Muscle of leg (tissue), 11 donors: ENCODE measurements around the gene IQSEC3. TPM values are rescaled to one million over a fixed set of nuclear protein-coding genes. Genes with fewer than 3 reads are reported as not detected.

Experiments used
- DNase-seq: peaks from one replicate; pipeline ENCODE4 v3.0.0; 2013
- H3K27ac ChIP-seq: one replicate; pipeline ENCODE4 v1.5.1; 2013; ENCODE audit warnings: mild to moderate bottlenecking, low read length, control low read depth
- H3K27me3 ChIP-seq: one replicate; pipeline ENCODE4 v1.6.1; 2013; ENCODE audit warnings: low read length; ENCODE audit not compliant: control insufficient read depth, insufficient read depth
- H3K36me3 ChIP-seq: one replicate; pipeline ENCODE4 v1.6.1; 2013; ENCODE audit warnings: low read length; ENCODE audit not compliant: control insufficient read depth, insufficient read depth
- H3K4me1 ChIP-seq: one replicate; pipeline ENCODE4 v1.6.1; 2013; ENCODE audit warnings: low read length; ENCODE audit not compliant: control insufficient read depth, insufficient read depth
- H3K4me3 ChIP-seq: one replicate; pipeline ENCODE4 v1.5.1; 2013; ENCODE audit warnings: low read length, control low read depth
- H3K9me3 ChIP-seq: replicated peaks from 2 replicates; pipeline ENCODE4 v1.6.1; 2013; ENCODE audit warnings: low read depth, low read length; ENCODE audit not compliant: control insufficient read depth
- WGBS: methylation state at CpG from one replicate; pipeline ENCODE4 v1.1.5; 2013; ENCODE audit warnings: missing lambda C conversion rate; ENCODE audit not compliant: insufficient coverage; 5-methylcytosine and 5-hydroxymethylcytosine counted together
- polyA plus RNA-seq, 8 donors: library from polyadenylated mRNA; unstranded; fragments of 120-200 nt; gene quantifications; one replicate each; pipeline versions ENCODE4 v1.2.1 to v1.2.3, GENCODE V29; 2013; ENCODE audit warnings: inconsistent platforms in 1 of 8, low replicate concordance in 1 of 8; ENCODE audit not compliant: insufficient read length in 8 of 8, insufficient read depth in 1 of 8
- total RNA-seq: library from RNA; stranded (reverse); fragments of 120-200 nt; gene quantifications from one replicate; pipeline ENCODE4 v1.2.4, GENCODE V29; 2013

The IQSEC3 gene
- total and polyA plus RNA-seq, 9 donors: 1.1 to 4.8 (median 2.9) TPM

- Histone ChIP-seq H3K9me3 (no peaks in the 10 kb centered on the region), H3K27me3 (peaks cover 53% of the 10 kb centered on the region)
Observed at GRCh38 chr12:80681-81190, 14.2 kb downstream of the IQSEC3 start.

GRCh38 chr12:82740-83139 lies 16.2 kb downstream of the IQSEC3 start:
- H3K27ac ChIP-seq: no peak overlapping the region
- no peaks in the 10 kb centered on the region for H3K9me3 ChIP-seq
- H3K4me3 ChIP-seq: no peak overlapping the region
- H3K4me1 ChIP-seq: peaks cover 8% of the 10 kb centered on the region
- no peak for DNase-seq
- peaks cover 37% of the 10 kb centered on the region for H3K27me3 ChIP-seq
- H3K36me3 ChIP-seq: no peaks in the 10 kb centered on the region
- 73% methylated on average over 6 of the region's 7 CpGs for WGBS

More at GRCh38 chr12:80681-81190, 14.2 kb downstream of the IQSEC3 start:
- Histone ChIP-seq H3K27ac (no peak overlapping the region), H3K4me3 (no peak overlapping the region), H3K36me3 (no peaks in the 10 kb centered on the region), H3K4me1 (peaks cover 8% of the 10 kb centered on the region)
- 75% methylated on average over 6 of the region's 6 CpGs for WGBS
- DNase-seq: no peak

GRCh38 chr12:84056-84455 lies 17.5 kb downstream of the IQSEC3 start:
- H3K27ac ChIP-seq: no peak overlapping the region
- 66% methylated on average over 6 of the region's 6 CpGs for WGBS
- no peak overlapping the region for H3K4me3 ChIP-seq
- peaks cover 35% of the 10 kb centered on the region for H3K27me3 ChIP-seq
- peaks cover 8% of the 10 kb centered on the region for H3K4me1 ChIP-seq
- H3K9me3 ChIP-seq: no peaks in the 10 kb centered on the region
- DNase-seq: peak; percentile 57
- no peaks in the 10 kb centered on the region for H3K36me3 ChIP-seq

- Histone ChIP-seq H3K4me1 (peaks cover 8% of the 10 kb centered on the region), H3K27me3 (peaks cover 25% of the 10 kb centered on the region), H3K4me3 (no peak overlapping the region), H3K27ac (no peak overlapping the region), H3K36me3 (no peaks in the 10 kb centered on the region), H3K9me3 (peaks cover 7% of the 10 kb centered on the region)
- WGBS: 63% methylated on average over 9 of the region's 9 CpGs
- DNase-seq: no peak
Observed at GRCh38 chr12:85191-85666, 18.7 kb downstream of the IQSEC3 start.

GRCh38 chr12:87315-87714 lies 20.7 kb downstream of the IQSEC3 start:
- no peak for DNase-seq
- Histone ChIP-seq H3K27ac (no peak overlapping the region), H3K4me1 (peaks cover 8% of the 10 kb centered on the region), H3K9me3 (peaks cover 7% of the 10 kb centered on the region), H3K4me3 (no peak overlapping the region), H3K36me3 (no peaks in the 10 kb centered on the region), H3K27me3 (peaks cover 12% of the 10 kb centered on the region)
- 30% methylated on average over 2 of the region's 2 CpGs for WGBS

- Histone ChIP-seq H3K27ac (no peak overlapping the region), H3K4me3 (no peak overlapping the region), H3K27me3 (peaks cover 10% of the 10 kb centered on the region), H3K9me3 (peaks cover 7% of the 10 kb centered on the region), H3K36me3 (no peaks in the 10 kb centered on the region), H3K4me1 (peaks cover 8% of the 10 kb centered on the region)
- 82% methylated on average over 7 of the region's 9 CpGs for WGBS
- no peak for DNase-seq
Observed at GRCh38 chr12:87856-88255, 21.3 kb downstream of the IQSEC3 start.

GRCh38 chr12:89653-90052 lies 23.1 kb downstream of the IQSEC3 start:
- H3K4me3 ChIP-seq: no peak overlapping the region
- H3K9me3 ChIP-seq: peaks cover 7% of the 10 kb centered on the region
- no peak overlapping the region for H3K27ac ChIP-seq
- WGBS: no CpG with 5 or more reads among the region's 2 CpGs
- H3K4me1 ChIP-seq: no peaks in the 10 kb centered on the region
- DNase-seq: no peak
- peaks cover 11% of the 10 kb centered on the region for H3K27me3 ChIP-seq
- no peaks in the 10 kb centered on the region for H3K36me3 ChIP-seq

GRCh38 chr12:91213-91612 lies 24.6 kb downstream of the IQSEC3 start:
- H3K27me3 ChIP-seq: peaks cover 9% of the 10 kb centered on the region
- no peaks in the 10 kb centered on the region for H3K36me3 ChIP-seq
- H3K9me3 ChIP-seq: peaks cover 7% of the 10 kb centered on the region
- 58% methylated on average over 7 of the region's 7 CpGs for WGBS
- DNase-seq: peak; percentile 17
- H3K27ac ChIP-seq: no peak overlapping the region
- no peaks in the 10 kb centered on the region for H3K4me1 ChIP-seq
- no peak overlapping the region for H3K4me3 ChIP-seq

GRCh38 chr12:93266-94005 lies 26.9 kb downstream of the IQSEC3 start:
- no peaks in the 10 kb centered on the region for H3K4me1 ChIP-seq
- H3K36me3 ChIP-seq: no peaks in the 10 kb centered on the region
- peaks cover 7% of the 10 kb centered on the region for H3K9me3 ChIP-seq
- DNase-seq: no peak
- no CpG with 5 or more reads among the region's 6 CpGs for WGBS
- peaks cover 13% of the 10 kb centered on the region for H3K27me3 ChIP-seq
- H3K4me3 ChIP-seq: no peak overlapping the region
- H3K27ac ChIP-seq: no peak overlapping the region

- peaks cover 40% of the 10 kb centered on the region for H3K27me3 ChIP-seq
- peaks cover 3% of the 10 kb centered on the region for H3K4me1 ChIP-seq
- 100% methylated on average over 1 of the region's 1 CpG for WGBS
- DNase-seq: no peak
- no peak overlapping the region for H3K27ac ChIP-seq
- no peaks in the 10 kb centered on the region for H3K9me3 ChIP-seq
- no peak overlapping the region for H3K4me3 ChIP-seq
- H3K36me3 ChIP-seq: no peaks in the 10 kb centered on the region
Observed at GRCh38 chr12:96543-96942, 30.0 kb downstream of the IQSEC3 start.
